Measurements from ENCODE around the gene TBC1D9B.
A peak's percentile ranks its signal among the peaks of the same experiment; 100 is the strongest.
"Not testable (repeated sequence)": the region's sequence is repeated elsewhere in the genome, so short reads cannot be mapped to it uniquely, and the experiment has no call there.

TBC1D9B gene

GRCh38 chr5:179886190-179886911 lies 21.3 kb downstream of the TBC1D9B start:
- FAIRE-seq (no peak), DNase-seq (ENCODE audit: low spot score) (no peak)

GRCh38 chr5:179885491-179886090 lies 22.1 kb downstream of the TBC1D9B start:
- DNase-seq (ENCODE audit: low spot score) (no peak), FAIRE-seq (no peak)

- FAIRE-seq (no peak), DNase-seq (ENCODE audit: low spot score) (no peak)
Measured at GRCh38 chr5:179883163-179883562, 24.5 kb downstream of the TBC1D9B start.

- DNase-seq (ENCODE audit: low spot score) (no peak), FAIRE-seq (no peak)
Measured at GRCh38 chr5:179882338-179882737, 25.4 kb downstream of the TBC1D9B start.

GRCh38 chr5:179880848-179881590 lies 26.7 kb downstream of the TBC1D9B start:
- FAIRE-seq (no peak), DNase-seq (ENCODE audit: low spot score) (no peak)

- FAIRE-seq (no peak), DNase-seq (ENCODE audit: low spot score) (no peak)
Measured at GRCh38 chr5:179880066-179880650, 27.5 kb downstream of the TBC1D9B start.

- FAIRE-seq: no peak
Measured at GRCh38 chr5:179879690-179880010, 28.0 kb downstream of the TBC1D9B start.

GRCh38 chr5:179879003-179879689 lies 28.6 kb downstream of the TBC1D9B start:
- DNase-seq (ENCODE audit: low spot score) (no peak), FAIRE-seq (no peak)

More at GRCh38 chr5:179879690-179880010, 28.0 kb downstream of the TBC1D9B start:
- DNase-seq (ENCODE audit: low spot score): no peak

GRCh38 chr5:179878222-179879002 lies 29.3 kb downstream of the TBC1D9B start:
- FAIRE-seq: peak; percentile 63
- DNase-seq (ENCODE audit: low spot score): peak; percentile 68

GRCh38 chr5:179876610-179876952 lies 31.1 kb downstream of the TBC1D9B start:
- DNase-seq (ENCODE audit: low spot score) (no peak), FAIRE-seq (no peak)

- DNase-seq (ENCODE audit: low spot score) (no peak), FAIRE-seq (no peak)
Measured at GRCh38 chr5:179875741-179876609, 31.7 kb downstream of the TBC1D9B start.

GRCh38 chr5:179874536-179875292 lies 33.0 kb downstream of the TBC1D9B start:
- FAIRE-seq: no peak

GRCh38 chr5:179874136-179874535 lies 33.6 kb downstream of the TBC1D9B start:
- FAIRE-seq (no peak), DNase-seq (ENCODE audit: low spot score) (no peak)

More at GRCh38 chr5:179874536-179875292, 33.0 kb downstream of the TBC1D9B start:
- DNase-seq (ENCODE audit: low spot score): no peak

- DNase-seq (ENCODE audit: low spot score) (no peak), FAIRE-seq (no peak)
Measured at GRCh38 chr5:179873588-179874110, 34.0 kb downstream of the TBC1D9B start.

GRCh38 chr5:179872828-179873575 lies 34.7 kb downstream of the TBC1D9B start:
- FAIRE-seq: no peak
- DNase-seq (ENCODE audit: low spot score): no peak

- FAIRE-seq (no peak), DNase-seq (ENCODE audit: low spot score) (no peak)
Measured at GRCh38 chr5:179872055-179872827, 35.5 kb downstream of the TBC1D9B start.

- DNase-seq (ENCODE audit: low spot score); FAIRE-seq: not testable (repeated sequence)
Measured at GRCh38 chr5:179871533-179871932, 36.2 kb downstream of the TBC1D9B start.
